DMS153 treated with DMSO at 0.1 percent for 48 hours (cell line): Measurements from ENCODE around the gene APPBP2.
A peak's percentile ranks its signal among the peaks of the same experiment; 100 is the strongest.
"Not testable (repeated sequence)": the region's sequence is repeated elsewhere in the genome, so short reads cannot be mapped to it uniquely, and the experiment has no call there.

ENCODE experiments used
- DNase-seq: peaks from one replicate; lab custom pipeline; 2025; ENCODE audit not compliant: unreplicated experiment; lab: John Stamatoyannopoulos, UW

The APPBP2 gene, protein sequence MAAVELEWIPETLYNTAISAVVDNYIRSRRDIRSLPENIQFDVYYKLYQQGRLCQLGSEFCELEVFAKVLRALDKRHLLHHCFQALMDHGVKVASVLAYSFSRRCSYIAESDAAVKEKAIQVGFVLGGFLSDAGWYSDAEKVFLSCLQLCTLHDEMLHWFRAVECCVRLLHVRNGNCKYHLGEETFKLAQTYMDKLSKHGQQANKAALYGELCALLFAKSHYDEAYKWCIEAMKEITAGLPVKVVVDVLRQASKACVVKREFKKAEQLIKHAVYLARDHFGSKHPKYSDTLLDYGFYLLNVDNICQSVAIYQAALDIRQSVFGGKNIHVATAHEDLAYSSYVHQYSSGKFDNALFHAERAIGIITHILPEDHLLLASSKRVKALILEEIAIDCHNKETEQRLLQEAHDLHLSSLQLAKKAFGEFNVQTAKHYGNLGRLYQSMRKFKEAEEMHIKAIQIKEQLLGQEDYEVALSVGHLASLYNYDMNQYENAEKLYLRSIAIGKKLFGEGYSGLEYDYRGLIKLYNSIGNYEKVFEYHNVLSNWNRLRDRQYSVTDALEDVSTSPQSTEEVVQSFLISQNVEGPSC

DNA sequence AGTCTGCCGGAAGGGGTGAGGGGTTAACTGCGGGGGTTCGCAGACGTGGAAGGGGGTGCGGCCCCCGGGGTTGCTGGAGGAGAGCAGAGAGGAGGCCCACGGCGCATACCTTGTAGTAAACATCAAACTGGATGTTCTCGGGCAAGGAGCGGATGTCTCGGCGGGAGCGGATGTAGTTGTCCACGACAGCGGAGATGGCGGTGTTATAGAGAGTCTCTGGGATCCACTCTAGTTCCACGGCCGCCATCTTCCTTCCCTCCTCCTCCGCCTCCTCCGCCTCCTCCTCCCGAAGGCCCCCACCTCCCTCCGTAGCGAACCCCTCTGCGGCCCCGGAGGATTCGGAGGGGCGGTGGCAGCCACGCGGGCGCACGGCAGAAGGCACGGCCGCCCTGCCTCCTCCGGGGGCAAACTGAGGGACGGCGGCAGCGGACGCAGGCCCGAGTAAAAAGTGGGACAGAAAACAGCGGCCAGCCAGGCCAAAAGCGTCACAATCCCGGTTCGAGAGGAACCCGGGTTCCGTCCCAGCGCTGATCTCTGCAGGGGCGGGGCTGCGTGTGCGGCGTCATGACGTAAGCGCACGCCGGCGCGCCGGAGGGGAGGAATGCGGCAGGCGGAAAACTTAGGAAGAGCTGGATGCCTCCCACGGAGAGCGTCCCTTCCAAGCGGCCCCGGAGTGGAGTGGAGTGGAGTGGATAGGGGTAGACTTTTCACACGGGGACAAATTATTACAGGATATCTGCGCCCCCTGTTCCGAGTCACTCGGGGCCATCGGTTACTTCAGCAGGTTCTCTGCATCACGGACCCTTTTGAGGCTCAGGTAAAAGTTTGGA, at the start of gene APPBP2:
TSS of gene APPBP2 (minus strand) at position 558 of the 830 bp plus-strand sequence. CDS start at position 247, 311 bp downstream.
- peak; percentile 40 for DNase-seq

DNA sequence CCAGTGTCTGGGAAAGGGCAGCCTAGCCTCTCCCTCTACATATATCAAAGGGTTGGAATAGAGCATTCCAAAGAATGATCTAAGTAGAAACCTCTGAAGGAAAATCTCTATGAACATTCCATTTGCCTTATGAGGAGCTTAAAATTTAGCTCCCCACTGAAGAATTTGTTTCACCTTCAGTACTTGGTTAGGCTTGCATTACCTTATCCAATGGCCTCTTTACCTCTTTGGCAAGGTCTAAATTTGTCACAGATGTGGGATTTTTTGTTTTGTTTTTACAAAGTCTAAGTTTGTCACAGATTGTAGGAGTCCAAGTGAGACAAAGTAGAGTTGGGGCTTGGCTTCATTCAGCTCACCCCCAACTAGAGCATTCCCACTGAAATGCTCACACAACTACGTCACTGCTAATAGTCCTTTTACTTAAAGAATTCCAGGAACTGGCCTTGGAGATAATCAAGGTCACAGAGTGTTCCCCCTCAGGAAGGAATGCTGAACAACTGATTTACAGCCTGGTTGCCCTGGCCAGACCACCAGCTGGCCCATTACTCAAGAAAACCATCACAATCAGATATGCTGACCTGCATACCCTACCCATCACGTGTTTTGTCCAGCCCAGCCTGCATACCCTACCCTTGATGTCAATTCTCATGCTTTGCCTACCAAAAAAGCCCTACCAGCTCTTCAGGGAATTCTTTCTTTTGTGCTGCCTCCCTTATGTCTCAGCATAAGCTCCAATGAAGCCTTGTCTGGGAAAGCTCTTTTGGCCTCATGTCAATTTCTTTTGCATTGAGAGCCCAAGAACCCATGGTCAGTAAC, 47.4 kb upstream of the APPBP2 start:
- DNase-seq, result no peak

DNA sequence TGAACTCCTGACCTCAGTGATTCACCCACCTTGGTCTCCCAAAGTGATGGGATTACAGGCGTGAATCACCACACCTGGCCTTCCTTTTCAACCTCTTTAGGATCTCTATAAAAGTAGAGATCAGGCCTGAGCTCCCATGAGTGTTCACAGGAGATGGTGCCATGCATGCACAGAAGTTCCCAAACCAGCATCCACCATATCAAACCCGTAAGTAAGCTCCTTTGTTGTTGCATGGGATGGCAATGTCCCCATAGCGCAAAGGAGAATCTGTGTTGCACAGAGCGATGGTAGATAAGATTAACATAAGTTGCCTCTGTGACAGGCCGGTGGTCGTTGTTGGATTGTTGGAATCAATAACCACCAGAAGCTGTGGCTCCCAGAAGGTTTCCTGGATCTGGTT, 39.2 kb upstream of the APPBP2 start:
- no peak for DNase-seq

DNA sequence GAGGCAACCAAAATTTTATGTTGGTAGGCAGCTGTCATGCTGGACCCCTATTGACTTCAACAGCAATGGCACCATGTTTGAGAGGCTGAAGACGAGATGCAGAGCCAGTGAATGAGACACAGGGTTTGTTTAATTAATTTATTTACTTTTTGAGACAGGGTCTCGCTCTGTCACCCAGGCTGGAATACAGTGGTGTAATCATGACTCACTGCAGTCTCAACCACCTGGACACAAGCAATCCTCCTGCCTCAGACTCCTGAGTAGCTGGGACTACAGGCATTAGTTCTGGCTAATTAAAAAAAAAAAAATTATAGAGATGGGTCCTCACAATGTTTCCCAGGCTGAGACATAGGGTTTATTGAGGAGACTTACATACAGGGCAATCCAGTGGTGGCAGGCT, 37.7 kb upstream of the APPBP2 start:
- DNase-seq, result no peak

DNA sequence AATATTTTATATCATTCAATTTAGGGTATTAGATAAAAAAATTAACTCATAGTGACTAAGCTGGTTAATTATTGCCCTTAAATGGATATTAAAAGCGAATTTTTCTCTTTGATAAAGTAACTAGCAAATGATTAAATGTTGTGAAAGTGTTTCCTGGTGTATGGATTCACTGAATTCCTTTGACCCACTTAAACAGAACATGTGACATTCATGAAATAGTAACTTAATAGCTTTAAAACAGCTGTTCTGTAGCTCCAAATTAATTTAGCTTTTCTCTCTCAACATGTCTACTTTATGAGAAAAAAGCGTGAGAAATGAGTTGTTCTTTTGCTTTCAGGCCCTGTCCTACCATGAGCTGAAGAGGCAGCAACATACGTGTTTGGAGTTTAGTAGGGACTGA, 36.4 kb upstream of the APPBP2 start:
- no peak for DNase-seq

DNA sequence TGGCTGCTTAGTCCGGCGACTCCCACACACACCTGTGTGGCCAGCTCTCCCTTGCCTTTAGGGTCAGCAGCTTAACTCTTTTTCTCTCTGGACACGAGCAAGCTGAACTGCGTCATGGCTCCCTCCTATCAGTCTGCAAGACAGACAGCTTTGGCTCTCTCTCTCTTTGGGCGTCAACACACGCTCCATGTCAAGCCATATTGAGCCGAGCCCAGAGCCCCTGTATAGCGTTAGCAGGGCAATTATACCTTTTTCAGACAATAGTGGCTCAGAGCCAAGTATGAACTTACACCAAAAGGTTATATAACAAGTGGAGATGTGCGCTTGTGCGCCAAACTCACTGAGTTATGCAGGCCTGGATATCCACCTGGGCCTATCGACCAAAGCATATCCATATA, 34.8 kb upstream of the APPBP2 start:
- no peak for DNase-seq

DNA sequence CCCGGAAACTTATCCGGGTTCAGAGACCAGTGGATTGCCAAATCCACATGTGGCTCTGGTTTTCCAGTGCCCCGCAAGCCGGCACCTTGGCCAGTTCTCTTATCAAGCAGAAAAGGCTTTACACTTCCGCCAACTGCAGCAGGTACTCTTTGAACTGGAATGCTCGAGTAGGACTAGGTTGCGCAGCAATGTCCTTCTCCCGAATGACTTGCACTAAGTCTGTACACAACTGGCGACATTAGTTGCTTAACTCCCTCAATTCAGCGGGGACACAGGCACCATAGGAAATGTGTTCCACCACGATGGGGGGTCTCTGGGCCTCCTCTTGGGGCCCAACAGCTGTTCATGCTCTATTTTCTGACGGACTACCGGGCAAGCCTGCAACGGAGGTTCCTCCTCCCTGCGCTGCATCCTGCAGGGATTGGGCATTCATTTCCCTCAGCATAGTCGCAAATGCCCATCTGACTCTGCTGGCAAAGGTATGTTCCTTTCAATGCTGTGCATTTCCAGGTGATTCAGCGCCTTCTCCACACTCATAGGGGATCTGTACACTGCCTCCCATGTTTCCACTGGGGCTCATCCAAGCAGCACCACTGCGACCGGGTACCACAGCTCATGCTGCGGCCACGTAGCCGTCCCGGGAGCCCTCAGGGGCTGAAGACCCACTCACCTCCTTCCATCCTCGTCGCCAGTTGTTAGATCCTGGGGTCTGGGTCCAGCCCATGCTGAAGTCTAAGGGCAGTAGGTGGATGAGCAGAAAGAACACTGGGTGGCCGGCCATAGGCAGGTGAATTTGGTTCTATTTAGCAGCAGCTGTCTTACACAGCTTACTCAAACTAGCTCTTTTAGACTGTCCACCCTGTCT, 34.2 kb upstream of the APPBP2 start:
- DNase-seq, result no peak

DNA sequence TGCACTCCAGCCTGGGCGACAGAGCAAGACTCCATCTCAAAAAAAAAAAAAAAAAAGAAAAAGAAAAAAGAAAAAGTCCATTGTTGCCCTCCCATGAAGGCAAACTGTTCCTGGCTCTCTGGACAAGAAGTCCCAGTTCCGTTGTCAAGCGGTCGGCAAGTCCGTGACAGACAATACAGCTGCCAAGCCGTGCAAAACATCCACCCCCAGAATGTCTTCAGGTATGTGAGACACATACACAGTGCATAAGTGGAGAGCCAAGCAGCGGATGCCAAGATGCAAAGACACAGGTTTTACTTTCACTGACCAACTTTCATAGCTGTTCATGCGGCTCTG, 33.6 kb upstream of the APPBP2 start:
- no peak for DNase-seq

DNA sequence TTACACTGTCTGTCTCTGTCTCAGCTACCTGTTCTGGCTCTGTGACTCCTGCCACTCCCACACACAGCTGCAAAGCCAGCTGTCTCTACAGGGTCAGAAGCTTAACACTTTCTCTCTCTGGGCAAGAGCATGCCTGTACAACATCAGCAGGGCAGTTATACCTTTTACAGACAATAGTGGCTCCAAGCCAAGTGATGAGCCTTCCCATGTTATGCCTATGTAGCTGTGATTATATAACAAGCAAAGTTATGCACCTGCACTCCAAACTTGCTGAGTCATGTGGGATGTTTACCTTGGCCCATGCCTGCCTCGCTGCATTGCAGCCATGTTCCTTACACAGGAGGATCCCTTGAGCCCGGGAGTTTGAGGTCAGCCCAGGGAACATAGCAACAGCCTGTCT, 31.8 kb upstream of the APPBP2 start:
- DNase-seq, result no peak

DNA sequence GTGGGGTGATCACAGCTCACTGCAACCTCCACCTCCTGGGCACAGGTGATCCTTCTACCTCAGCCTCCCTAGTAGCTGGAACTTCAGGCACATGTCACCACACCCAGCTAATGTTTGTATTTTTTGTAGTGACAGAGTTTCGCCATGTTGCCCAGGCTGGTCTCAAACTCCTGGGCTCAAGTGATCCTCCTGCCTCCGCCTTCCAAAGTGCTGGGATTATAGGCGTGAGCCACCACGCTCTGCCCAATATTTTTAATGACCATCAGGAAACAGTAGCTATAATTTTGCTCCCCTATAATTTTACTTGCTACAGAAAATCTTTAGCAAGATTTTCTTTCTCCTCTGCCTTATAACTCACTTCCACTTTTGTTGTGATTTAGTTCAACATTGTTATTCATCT, 29.7 kb upstream of the APPBP2 start:
- no peak for DNase-seq

DNA sequence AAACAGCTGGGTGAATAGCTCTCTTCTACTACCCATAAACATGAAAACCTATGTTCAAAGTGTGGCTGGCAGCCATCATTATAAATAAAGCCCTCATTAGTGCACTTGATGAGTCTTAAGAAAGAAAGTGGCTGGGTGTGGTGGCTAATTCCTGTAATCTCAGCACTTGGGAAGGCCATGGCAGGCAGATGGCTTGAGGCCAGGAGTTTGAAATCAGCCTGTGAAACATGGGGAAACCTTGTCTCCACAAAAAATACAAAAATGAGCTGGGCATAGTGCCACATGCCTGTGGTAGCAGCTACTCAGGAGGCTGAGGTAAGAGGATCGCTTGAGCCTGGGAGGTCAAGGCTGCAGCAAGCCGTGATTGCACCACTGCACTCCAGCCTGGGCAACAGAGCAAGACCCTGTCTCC, 28.3 kb upstream of the APPBP2 start:
- DNase-seq, result no peak

DNA sequence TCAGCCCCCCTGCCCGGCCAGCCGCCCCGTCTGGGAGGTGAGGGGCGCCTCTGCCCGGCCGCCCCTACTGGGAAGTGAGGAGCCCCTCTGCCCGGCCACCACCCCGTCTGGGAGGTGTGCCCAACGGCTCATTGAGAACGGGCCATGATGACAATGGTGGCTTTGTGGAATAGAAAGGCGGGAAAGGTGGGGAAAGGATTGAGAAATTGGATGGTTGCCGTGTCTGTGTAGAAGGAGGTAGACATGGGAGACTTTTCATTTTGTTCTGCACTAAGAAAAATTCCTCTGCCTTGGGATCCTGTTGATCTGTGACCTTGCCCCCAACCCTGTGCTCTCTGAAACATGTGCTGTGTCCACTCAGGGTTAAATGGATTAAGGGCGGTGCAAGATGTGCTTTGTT, 26.2 kb upstream of the APPBP2 start:
- DNase-seq, result not testable (repeated sequence)

DNA sequence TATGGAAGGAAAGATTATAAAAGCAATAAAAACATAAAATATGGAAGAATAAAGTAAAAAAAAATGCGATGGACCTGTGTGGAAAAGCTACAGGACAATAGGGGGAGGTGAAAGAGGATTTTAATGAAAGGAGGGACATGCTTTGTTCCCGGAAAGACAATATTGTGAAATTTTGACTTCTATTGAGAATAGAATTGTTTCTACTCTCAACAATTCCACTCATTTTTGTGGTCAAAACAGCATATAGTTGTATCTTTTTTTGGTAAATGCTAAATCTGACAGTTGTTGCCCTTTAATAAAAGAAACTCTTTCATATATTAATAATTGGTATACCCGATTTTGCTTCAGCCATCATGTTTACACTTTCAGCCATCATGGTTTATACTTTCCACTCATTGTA, 22.9 kb upstream of the APPBP2 start:
- no peak for DNase-seq

DNA sequence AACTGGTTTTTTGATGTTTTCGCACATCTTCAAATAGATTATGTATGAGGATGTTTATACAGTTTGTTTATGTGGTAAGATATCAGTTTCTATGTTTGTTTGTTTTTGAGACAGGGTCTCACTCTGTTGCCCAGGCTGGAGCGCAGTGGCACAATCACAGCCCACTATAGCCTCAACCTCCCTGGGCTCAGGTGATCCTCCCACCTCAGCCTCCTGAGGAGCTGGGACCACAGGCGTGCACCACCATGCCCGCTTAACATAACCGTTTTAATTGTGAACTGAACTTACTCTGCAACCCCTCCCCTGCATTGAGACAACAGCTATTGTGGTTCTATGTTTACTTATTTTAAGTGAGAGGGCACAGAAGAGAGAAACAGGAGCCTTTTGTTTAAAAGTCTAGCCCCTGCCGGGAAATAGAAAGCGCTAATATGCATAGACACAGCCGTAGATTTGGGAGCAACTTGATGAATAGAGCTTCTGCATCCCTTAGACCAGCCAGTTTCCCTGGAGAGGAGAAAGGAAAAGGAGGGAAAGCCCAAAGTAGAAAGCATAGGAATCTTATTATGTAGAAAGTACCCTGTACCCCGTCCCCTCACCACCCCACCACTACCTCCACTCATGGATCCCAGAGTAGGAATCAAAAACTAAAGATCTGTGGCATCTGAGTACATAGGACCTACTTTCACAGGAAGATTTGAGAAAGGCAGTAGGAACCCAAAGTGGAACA, 19.6 kb upstream of the APPBP2 start:
- DNase-seq, result no peak

DNA sequence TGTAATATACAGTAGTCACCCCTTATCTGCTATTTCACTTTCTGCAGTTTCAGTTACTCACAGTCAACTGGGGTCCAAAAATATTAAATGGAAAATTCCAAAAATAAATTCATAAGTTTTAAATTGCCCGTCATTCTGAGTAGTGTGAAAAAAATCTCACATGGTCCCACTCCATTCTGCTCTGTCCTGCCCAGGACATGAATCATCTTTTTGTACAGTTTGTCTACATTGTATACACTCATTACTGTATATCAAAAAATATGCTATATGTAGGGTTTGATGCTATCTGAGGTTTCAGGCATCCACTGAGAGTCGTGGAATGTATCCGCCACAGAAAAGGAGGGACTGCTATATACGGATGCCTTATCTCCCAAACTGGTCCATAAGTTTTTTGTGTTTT, 16.0 kb upstream of the APPBP2 start:
- DNase-seq, result no peak

DNA sequence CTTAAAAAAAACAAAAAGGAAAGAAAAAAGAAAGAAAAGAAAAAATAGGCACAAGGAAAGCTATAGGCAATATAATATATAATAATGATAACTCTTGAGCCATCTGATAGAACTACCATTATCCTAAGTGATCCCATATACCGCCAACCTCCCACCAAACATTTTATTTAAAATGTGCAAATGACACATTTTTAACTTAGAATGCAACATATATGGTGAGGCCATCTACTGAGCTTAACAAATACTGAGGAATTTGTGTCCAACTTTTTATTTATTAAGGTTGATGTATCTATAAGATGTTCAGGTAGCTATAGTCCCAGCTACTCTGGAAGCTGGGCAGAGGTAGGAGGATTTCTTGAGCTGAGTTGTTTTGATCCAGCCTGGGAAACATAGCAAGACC, 14.4 kb upstream of the APPBP2 start:
- no peak for DNase-seq

DNA sequence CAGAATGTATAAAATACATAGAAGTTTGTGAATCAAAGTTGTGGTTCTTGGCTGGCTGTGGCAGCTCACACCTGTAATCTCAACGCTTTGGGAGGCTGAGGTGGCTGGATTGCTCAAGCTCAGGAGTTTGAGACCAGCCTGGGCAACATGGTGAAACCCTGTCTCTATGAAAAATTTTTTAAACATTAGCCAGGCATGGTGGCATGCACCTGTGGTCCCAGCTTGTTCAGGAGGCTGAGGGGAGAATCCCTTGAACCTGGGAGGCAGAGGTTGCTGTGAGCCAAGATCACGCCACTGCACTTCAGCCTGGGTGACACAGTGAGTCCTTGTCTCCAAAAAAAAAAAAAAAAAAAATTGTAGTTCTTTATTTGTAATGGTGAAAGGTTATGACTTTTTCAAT, 13.8 kb upstream of the APPBP2 start:
- no peak for DNase-seq

DNA sequence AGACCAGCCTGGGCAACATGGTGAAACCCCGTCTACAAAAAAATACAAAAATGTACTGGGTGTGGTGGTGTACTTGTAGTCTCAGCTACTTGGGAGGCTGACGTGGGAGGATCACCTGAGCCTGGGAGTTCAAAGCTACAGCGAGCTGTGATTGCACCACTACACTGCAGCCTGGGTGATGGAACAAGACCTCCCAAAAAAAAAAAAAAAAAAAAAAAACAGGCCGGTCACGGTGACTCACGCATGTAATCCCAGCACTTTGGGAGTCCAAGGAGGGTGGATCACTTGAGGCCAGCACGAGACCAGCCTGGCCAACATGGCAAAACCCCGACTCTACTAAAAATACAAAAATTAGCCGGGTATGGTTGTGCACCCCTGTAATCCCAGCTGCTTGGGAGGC, 12.7 kb upstream of the APPBP2 start:
- DNase-seq, result no peak

DNA sequence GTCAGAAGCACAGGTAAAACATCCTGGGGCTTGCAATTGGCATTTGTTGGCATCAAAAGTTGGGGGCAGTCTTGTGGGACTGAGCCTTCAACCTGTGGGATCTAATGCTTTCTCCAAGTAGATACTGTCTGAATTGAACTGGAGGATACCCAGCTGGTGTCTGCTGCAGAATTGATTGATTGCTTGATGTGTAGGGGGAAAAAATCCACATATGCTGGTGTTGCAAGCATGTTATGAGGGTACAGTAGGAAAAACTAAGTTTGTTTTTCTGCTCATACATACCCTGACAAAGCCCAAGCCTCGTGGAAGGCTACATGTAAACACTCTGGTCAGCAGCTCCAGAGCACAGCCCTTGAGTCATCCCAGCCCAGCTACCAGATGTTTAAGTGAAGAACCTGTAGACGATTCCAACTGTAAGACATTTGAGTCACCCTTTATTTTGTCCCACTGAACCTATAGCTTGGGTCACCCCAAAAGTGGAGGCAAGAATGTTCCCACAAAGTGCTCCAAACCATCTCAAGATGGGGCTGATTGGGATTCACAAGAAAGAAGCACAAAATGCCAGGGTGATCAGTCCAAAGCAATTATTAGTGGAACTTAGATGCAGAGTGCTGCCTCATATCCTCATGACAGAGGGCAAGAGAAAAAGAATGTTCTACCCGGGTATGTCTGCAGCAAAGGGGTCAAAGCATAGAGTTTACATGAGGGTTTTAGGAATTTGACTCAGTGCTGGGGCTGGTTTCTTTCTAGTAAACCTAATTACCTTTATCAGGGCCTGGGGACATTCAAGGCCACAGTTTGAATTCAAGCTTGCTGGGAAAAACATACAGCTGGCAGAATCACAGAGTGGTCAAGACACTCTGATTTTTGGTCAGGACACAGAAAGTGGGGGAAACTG, 9.6 kb upstream of the APPBP2 start:
- no peak for DNase-seq
